Sigmoid colon (tissue), 4 donors: ENCODE results near the gene ENOX2.

ENCODE experiments used
- CTCF ChIP-seq, 4 experiments: fragments of 450-650 bp in 3 of 4; fragments of 200-600 bp in 1 of 4; IDR thresholded peaks; one replicate each; pipeline ENCODE4 v1.5.1; 2016 to 2019; ENCODE audit warnings: antibody characterized with exemption in 4 of 4, mild to moderate bottlenecking in 3 of 4, moderate library complexity in 2 of 4
- POLR2AphosphoS5 ChIP-seq, 4 donors: sonication (generic); formaldehyde crosslinking; IDR thresholded peaks; one replicate each; pipeline ENCODE4 v1.6.1; 2017; ENCODE audit warnings: antibody characterized with exemption in 4 of 4

GRCh38 chrX:130756233-130756632 is 146.8 kb downstream of the ENOX2 start:
- TF ChIP-seq CTCF (IDR thresholded peaks at IDR 0.05) (no peak), POLR2AphosphoS5 (IDR thresholded peaks at IDR 0.05) (no peak)
